Right lobe of liver (tissue), 6 donors: ENCODE results near the gene KIAA0825. TPM values are rescaled to one million over a fixed set of nuclear protein-coding genes. Genes with fewer than 3 reads are reported as not detected.
"Not testable (repeated sequence)": the region's sequence is repeated elsewhere in the genome, so short reads cannot be mapped to it uniquely, and the experiment has no call there.

Experiments
- ATAC-seq, 4 donors: fragments of 200-7000 bp; cut with Tn5 transposase; one replicate each; pipeline ENCODE4 v1.9.1; 2020; ENCODE audit warnings: mild to moderate bottlenecking in 4 of 4, moderate library complexity in 4 of 4
- DNase-seq, 3 donors: peaks; one replicate each; pipeline ENCODE4 v3.0.0-alpha.2; 2020
- H3K27ac ChIP-seq, 3 donors: fragments of 200-600 bp; one replicate each; pipeline ENCODE4 v1.8.0; 2022
- H3K27me3 ChIP-seq, 2 donors: fragments of 200-600 bp; one replicate each; pipeline ENCODE4 v1.8.0; 2022
- H3K36me3 ChIP-seq, 4 donors: fragments of 200-600 bp; sonication (generic) in 1 of 4; one replicate each; pipeline versions ENCODE4 v1.5.1 to v1.8.0; 2017 to 2022; ENCODE audit warnings: control low read depth in 1 of 4
- H3K4me1 ChIP-seq, 4 donors: fragments of 200-600 bp; sonication (generic) in 1 of 4; one replicate each; pipeline versions ENCODE4 v1.5.1 to v1.8.0; 2017 to 2022; ENCODE audit warnings: control low read depth in 1 of 4
- H3K4me3 ChIP-seq, 3 donors: fragments of 200-600 bp; one replicate each; pipeline ENCODE4 v1.8.0; 2022
- H3K9me3 ChIP-seq, 4 donors: fragments of 200-600 bp; sonication (generic) in 1 of 4; one replicate each; pipeline versions ENCODE4 v1.5.1 to v1.8.0; 2017 to 2022; ENCODE audit warnings: control low read depth in 1 of 4
- POLR2A ChIP-seq: fragments of 450-650 bp; IDR thresholded peaks from one replicate; pipeline ENCODE4 v1.6.1; 2017; ENCODE audit warnings: antibody characterized with exemption, mild to moderate bottlenecking
- WGBS: methylation state at CpG from one replicate; pipeline ENCODE4 v1.1.6; 2018; ENCODE audit warnings: low coverage, low lambda C conversion rate; ENCODE audit not compliant: insufficient coverage; ENCODE audit errors: missing lambda C conversion rate; 5-methylcytosine and 5-hydroxymethylcytosine counted together
- intact Hi-C, 2 donors: fragments of 100-400 bp; cut with DNase I; formaldehyde crosslinking; loops; one replicate each; pipeline versions ENCODE4 v1.11.2 to v1.14.1; 2022
- total RNA-seq, 6 experiments: library from RNA; depleted of rRNA in 2 of 6; stranded (reverse); fragments of >200 nt in 2 of 6; fragmentation: NEBNext Ultra II Directional in 3 of 6; extraction: Animal tissue kit (Norgen Biotek cat#: 25700) in 3 of 6; gene quantifications; one replicate each; pipeline versions ENCODE4 v1.1.0 to v1.2.4, GENCODE V29; 2016 to 2023
- TF ChIP-seq, protein P1 (sequence below), 4 donors: fragments of 200-600 bp in 3 of 4; fragments of 450-650 bp in 1 of 4; IDR thresholded peaks; one replicate each; pipeline versions ENCODE4 v1.5.1 to v1.8.0; 2016 to 2022; ENCODE audit warnings: antibody characterized with exemption in 4 of 4, mild to moderate bottlenecking in 2 of 4
- donor health status: DM: no; HTN: yes; CAD: no.
- donor health status: DM: no; HTN: no; CAD: no.
- donor health status: DM: no; HTN: no; CAD: no.
- donor health status: DM: no; HTN: yes; CAD: no.
- donor health status: DM: no; HTN: yes; CAD: no.

Gene KIAA0825
- total RNA-seq, 6 experiments from 2014 or later: 0.86 to 3.2 (median 1.7) TPM

DNA sequence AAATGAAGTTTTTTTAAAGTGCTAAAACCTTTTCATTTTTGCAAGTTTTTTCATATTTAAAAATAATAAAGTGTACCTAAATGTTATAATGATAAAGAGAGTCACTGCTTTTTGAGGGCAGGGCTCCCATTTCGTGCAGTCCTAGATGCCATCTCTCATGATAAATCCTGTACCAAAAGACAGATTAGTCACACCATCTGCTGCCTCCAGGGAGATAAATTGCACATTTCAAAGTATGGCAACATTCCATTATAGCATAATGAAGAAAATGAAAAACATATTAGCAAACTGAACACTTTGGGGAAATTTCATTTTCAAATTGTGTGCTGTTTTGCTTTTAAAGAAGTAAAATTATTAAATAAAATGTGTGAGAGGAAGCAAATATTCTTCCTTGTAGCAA is 257.2 kb downstream of the KIAA0825 start:
- Histone ChIP-seq H3K4me1 (no peaks in the 10 kb centered on the region), H3K27me3 (no peaks in the 10 kb centered on the region), H3K36me3 (no peaks in the 10 kb centered on the region), H3K4me3 (no peak overlapping the region), H3K9me3 (no peaks in the 10 kb centered on the region), H3K27ac (no peak overlapping the region)
- intact Hi-C loops: no loop called here
- 80% methylated on average over 1 of the region's 1 CpG for WGBS
- DNase-seq (no peak), ATAC-seq (no peak)
- TF ChIP-seq, protein P1, sequence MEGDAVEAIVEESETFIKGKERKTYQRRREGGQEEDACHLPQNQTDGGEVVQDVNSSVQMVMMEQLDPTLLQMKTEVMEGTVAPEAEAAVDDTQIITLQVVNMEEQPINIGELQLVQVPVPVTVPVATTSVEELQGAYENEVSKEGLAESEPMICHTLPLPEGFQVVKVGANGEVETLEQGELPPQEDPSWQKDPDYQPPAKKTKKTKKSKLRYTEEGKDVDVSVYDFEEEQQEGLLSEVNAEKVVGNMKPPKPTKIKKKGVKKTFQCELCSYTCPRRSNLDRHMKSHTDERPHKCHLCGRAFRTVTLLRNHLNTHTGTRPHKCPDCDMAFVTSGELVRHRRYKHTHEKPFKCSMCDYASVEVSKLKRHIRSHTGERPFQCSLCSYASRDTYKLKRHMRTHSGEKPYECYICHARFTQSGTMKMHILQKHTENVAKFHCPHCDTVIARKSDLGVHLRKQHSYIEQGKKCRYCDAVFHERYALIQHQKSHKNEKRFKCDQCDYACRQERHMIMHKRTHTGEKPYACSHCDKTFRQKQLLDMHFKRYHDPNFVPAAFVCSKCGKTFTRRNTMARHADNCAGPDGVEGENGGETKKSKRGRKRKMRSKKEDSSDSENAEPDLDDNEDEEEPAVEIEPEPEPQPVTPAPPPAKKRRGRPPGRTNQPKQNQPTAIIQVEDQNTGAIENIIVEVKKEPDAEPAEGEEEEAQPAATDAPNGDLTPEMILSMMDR (IDR thresholded peaks at IDR 0.05): no peak
- TF ChIP-seq POLR2A: no peak

GRCh38 chr5:94360382-94361130 is 257.8 kb downstream of the KIAA0825 start:
- 91% methylated on average over 4 of the region's 4 CpGs for WGBS
- H3K9me3 ChIP-seq: no peaks in the 10 kb centered on the region
- no peak overlapping the region for H3K27ac ChIP-seq
- no peaks in the 10 kb centered on the region for H3K36me3 ChIP-seq
- H3K4me3 ChIP-seq: no peak overlapping the region
- intact Hi-C loops: no loop called here
- H3K4me1 ChIP-seq: no peaks in the 10 kb centered on the region
- TF ChIP-seq, protein P1 (IDR thresholded peaks at IDR 0.05): no peak
- TF ChIP-seq POLR2A: no peak
- no peaks in the 10 kb centered on the region for H3K27me3 ChIP-seq
- DNase-seq (no peak), ATAC-seq (no peak)

GRCh38 chr5:94359880-94360279 is 258.5 kb downstream of the KIAA0825 start:
- H3K27ac ChIP-seq: no peak overlapping the region
- intact Hi-C loops: no loop called here
- no peaks in the 10 kb centered on the region for H3K4me1 ChIP-seq
- no peaks in the 10 kb centered on the region for H3K36me3 ChIP-seq
- no peak for DNase-seq
- no peak overlapping the region for H3K4me3 ChIP-seq
- H3K27me3 ChIP-seq: no peaks in the 10 kb centered on the region
- ATAC-seq: no peak
- no peaks in the 10 kb centered on the region for H3K9me3 ChIP-seq
- no peak for TF ChIP-seq POLR2A
- TF ChIP-seq, protein P1 (IDR thresholded peaks at IDR 0.05): no peak
- WGBS: 92% methylated on average over 3 of the region's 3 CpGs

DNA sequence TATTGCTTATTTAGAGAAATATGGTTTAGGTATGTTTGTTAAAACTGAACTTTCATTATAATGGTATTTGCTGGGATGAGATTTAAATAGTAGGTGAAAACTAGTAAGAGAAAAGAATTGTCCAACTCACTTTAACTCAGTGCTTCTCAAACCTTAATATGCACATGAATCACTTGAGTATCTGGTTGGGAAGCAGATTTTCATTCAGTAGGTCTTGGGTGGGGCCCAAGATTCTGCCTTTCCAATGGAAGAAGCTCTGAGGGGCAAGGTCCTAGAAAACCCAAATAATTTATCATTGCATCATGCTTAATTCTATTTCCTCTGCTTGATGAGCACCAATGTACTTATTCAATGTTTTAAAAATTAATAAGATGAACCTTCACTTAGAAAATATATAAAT is 262.6 kb downstream of the KIAA0825 start:
- TF ChIP-seq, protein P1 (IDR thresholded peaks at IDR 0.05): no peak
- TF ChIP-seq POLR2A: no peak
- H3K36me3 ChIP-seq: no peaks in the 10 kb centered on the region
- H3K27me3 ChIP-seq: no peaks in the 10 kb centered on the region
- no peak for DNase-seq
- ATAC-seq: no peak
- intact Hi-C loops: no loop called here
- no peak overlapping the region for H3K4me3 ChIP-seq
- H3K4me1 ChIP-seq: no peaks in the 10 kb centered on the region
- peaks cover 0 to 4% (median 0%) of the 10 kb centered on the region in 4 donors for H3K9me3 ChIP-seq
- H3K27ac ChIP-seq: no peak overlapping the region

DNA sequence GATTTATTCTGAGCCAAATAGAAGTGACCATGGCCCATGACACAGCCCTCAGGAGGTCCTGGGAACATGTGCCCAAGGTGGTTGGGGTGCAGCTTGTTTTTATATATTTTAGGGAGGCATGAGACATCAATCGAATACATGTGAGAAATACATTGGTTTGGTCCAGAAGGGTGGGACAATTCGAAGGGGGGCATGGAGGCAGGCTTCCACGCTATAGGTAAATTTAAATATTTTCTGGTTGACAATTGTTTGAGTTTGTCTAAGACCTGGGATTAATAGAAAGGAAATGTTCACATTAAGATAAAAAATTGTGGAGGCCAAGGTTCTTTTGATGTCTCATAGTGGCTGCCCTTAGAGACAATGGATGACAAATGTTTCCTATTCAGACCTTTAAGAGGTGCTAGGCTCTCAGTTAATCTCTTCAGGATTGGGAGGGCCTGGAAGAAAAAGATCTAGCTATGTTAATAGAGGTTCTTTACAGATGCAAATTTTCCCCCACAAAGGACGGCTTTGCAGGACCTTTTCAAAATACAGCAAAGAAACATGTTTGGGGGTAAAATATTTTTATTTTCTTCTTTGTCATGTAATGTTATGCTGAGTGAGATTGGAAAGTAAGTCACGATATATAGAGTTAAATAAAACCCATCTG is 263.4 kb downstream of the KIAA0825 start:
- H3K27ac ChIP-seq, intact Hi-C loops, H3K27me3 ChIP-seq, H3K4me3 ChIP-seq, H3K36me3 ChIP-seq, DNase-seq, H3K9me3 ChIP-seq, H3K4me1 ChIP-seq, ATAC-seq: not testable (repeated sequence)
- WGBS: 63% methylated on average over 5 of the region's 5 CpGs
